HG03175 (cell line): ENCODE data around the gene WDPCP.
"Not testable (repeated sequence)": the region's sequence is repeated elsewhere in the genome, so short reads cannot be mapped to it uniquely, and the experiment has no call there.

Experiments
- ATAC-seq: cut with Tn5 transposase; IDR thresholded peaks from one replicate; pipeline ENCODE4 v1.9.1; 2021; ENCODE audit warnings: mild to moderate bottlenecking, moderate library complexity; ENCODE audit not compliant: unreplicated experiment

Gene WDPCP

GRCh38 chr2:63469313-63469712 lies 119.0 kb downstream of the WDPCP start:
- ATAC-seq, result not testable (repeated sequence)

GRCh38 chr2:63465633-63466032 lies 122.6 kb downstream of the WDPCP start:
- ATAC-seq, result no peak

GRCh38 chr2:63463142-63463541 lies 125.1 kb downstream of the WDPCP start:
- ATAC-seq, result no peak

- ATAC-seq, result no peak
These were observed 141.6 kb downstream of the WDPCP start for GRCh38 chr2:63446658-63447057.

- ATAC-seq, result no peak
These were observed 143.6 kb downstream of the WDPCP start for GRCh38 chr2:63444565-63445288.

GRCh38 chr2:63440612-63441011 lies 147.7 kb downstream of the WDPCP start:
- ATAC-seq, result no peak

GRCh38 chr2:63438181-63438580 lies 150.1 kb downstream of the WDPCP start:
- no peak for ATAC-seq

GRCh38 chr2:63436488-63436887 lies 151.8 kb downstream of the WDPCP start:
- ATAC-seq, result no peak

GRCh38 chr2:63435070-63435469 lies 153.2 kb downstream of the WDPCP start:
- no peak for ATAC-seq

- ATAC-seq, result no peak
These were observed 154.0 kb downstream of the WDPCP start for GRCh38 chr2:63434024-63435001.

- no peak for ATAC-seq
These were observed 155.9 kb downstream of the WDPCP start for GRCh38 chr2:63432373-63432772.

GRCh38 chr2:63425606-63426005 lies 162.7 kb downstream of the WDPCP start:
- no peak for ATAC-seq

- no peak for ATAC-seq
These were observed 163.2 kb downstream of the WDPCP start for GRCh38 chr2:63425079-63425416.

GRCh38 chr2:63424329-63425078 lies 163.8 kb downstream of the WDPCP start:
- ATAC-seq, result peak; percentile 79

GRCh38 chr2:63422556-63422955 lies 165.7 kb downstream of the WDPCP start:
- ATAC-seq, result no peak

- ATAC-seq, result no peak
These were observed 179.7 kb downstream of the WDPCP start for GRCh38 chr2:63408530-63408929.

- no peak for ATAC-seq
These were observed 181.6 kb downstream of the WDPCP start for GRCh38 chr2:63406641-63407040.

GRCh38 chr2:63403820-63404219 lies 184.5 kb downstream of the WDPCP start:
- ATAC-seq, result no peak

GRCh38 chr2:63402889-63403288 lies 185.4 kb downstream of the WDPCP start:
- not testable (repeated sequence) for ATAC-seq

GRCh38 chr2:63399156-63399555 lies 189.1 kb downstream of the WDPCP start:
- no peak for ATAC-seq

- no peak for ATAC-seq
These were observed 208.8 kb downstream of the WDPCP start for GRCh38 chr2:63379451-63379850.
